IMR-90 (cell line): Measurements from ENCODE around the gene FAAH2. TPM values are rescaled to one million over a fixed set of nuclear protein-coding genes. Genes with fewer than 3 reads are reported as not detected.

Experiments
- ATAC-seq: fragments of 200-7000 bp; cut with Tn5 transposase; 2 replicates; pipeline ENCODE4 v1.9.1; 2020; ENCODE audit warnings: low read depth, mild to moderate bottlenecking, moderate library complexity
- BruUV-seq: library from RNA; stranded (reverse); fragments of 400-500 nt; replicated peaks from 2 replicates; lab custom pipeline; 2021; lab: Mats Ljungman, UMichigan
- CTCF ChIA-PET: fragments of 300-600 bp; formaldehyde crosslinking; extraction: SDS; loops from one replicate; lab custom pipeline; 2021; ENCODE audit warnings: antibody characterized with exemption; lab: Yijun Ruan, JAX
- POLR2A ChIA-PET: fragments of 300-600 bp; sonication (Branson Sonifier 250); formaldehyde crosslinking; loops from one replicate; lab custom pipeline; 2022; ENCODE audit warnings: antibody characterized with exemption; ENCODE audit not compliant: unreplicated experiment; lab: Charles Lee
- DNase-seq: peaks from one replicate; pipeline ENCODE4 v3.0.0; 2013
- H2AFZ ChIP-seq: replicated peaks from 2 replicates; pipeline ENCODE3; 2013; ENCODE audit warnings: low read length, mild to moderate bottlenecking; ENCODE audit not compliant: poor library complexity
- H2AK5ac ChIP-seq: 2 replicates; pipeline ENCODE4 v1.6.1; 2013; ENCODE audit warnings: low read depth, low read length, inconsistent platforms
- H2AK9ac ChIP-seq: replicated peaks from 2 replicates; pipeline ENCODE3; 2013; ENCODE audit warnings: mild to moderate bottlenecking, low read depth, low read length, moderate library complexity; ENCODE audit not compliant: poor library complexity
- H2BK120ac ChIP-seq: 2 replicates; pipeline ENCODE4 v1.6.1; 2013; ENCODE audit warnings: low read depth, low read length, inconsistent platforms
- H2BK15ac ChIP-seq: 3 replicates; pipeline ENCODE4 v1.6.1; 2013; ENCODE audit warnings: low read depth, low read length, inconsistent platforms
- H2BK20ac ChIP-seq: 2 replicates; pipeline ENCODE4 v1.6.1; 2013; ENCODE audit warnings: low read depth, mild to moderate bottlenecking, inconsistent platforms, low read length, moderate library complexity
- H2BK5ac ChIP-seq: 2 replicates; pipeline ENCODE4 v1.6.1; 2013; ENCODE audit warnings: mild to moderate bottlenecking, low read depth, low read length, inconsistent platforms; ENCODE audit not compliant: poor library complexity, severe bottlenecking
- H3K14ac ChIP-seq: replicated peaks from 2 replicates; pipeline ENCODE4 v1.6.1; 2013; ENCODE audit warnings: low read depth, low read length, inconsistent platforms
- H3K18ac ChIP-seq: 2 replicates; pipeline ENCODE4 v1.6.1; 2013; ENCODE audit warnings: low read depth, low read length, control low read depth
- H3K23ac ChIP-seq: 2 replicates; pipeline ENCODE4 v1.6.1; 2013; ENCODE audit warnings: low read depth, low read length, inconsistent platforms
- H3K27ac ChIP-seq: 2 replicates; pipeline ENCODE4 v1.5.1; 2013; ENCODE audit warnings: mild to moderate bottlenecking, control low read depth, low read length; ENCODE audit not compliant: insufficient read depth
- H3K27me3 ChIP-seq: 2 replicates; pipeline ENCODE4 v1.6.1; 2013; ENCODE audit warnings: low read length; ENCODE audit not compliant: control insufficient read depth, insufficient read depth
- H3K36me3 ChIP-seq: 2 replicates; pipeline ENCODE4 v1.6.1; 2013; ENCODE audit warnings: low read length, mixed read lengths; ENCODE audit not compliant: control insufficient read depth, insufficient read depth
- H3K4ac ChIP-seq: 2 replicates; pipeline ENCODE4 v1.6.1; 2013; ENCODE audit warnings: low read depth, low read length, inconsistent platforms
- H3K4me1 ChIP-seq: 2 replicates; pipeline ENCODE4 v1.6.1; 2013; ENCODE audit warnings: low read length, mixed read lengths; ENCODE audit not compliant: control insufficient read depth, insufficient read depth
- H3K4me2 ChIP-seq: 2 replicates; pipeline ENCODE4 v1.6.1; 2013; ENCODE audit warnings: low read depth, mild to moderate bottlenecking, control low read depth, low read length, moderate library complexity
- H3K4me3 ChIP-seq: 2 replicates; pipeline ENCODE4 v1.5.1; 2013; ENCODE audit warnings: low read depth, mild to moderate bottlenecking, control low read depth, low read length, moderate library complexity; ENCODE audit not compliant: insufficient read depth
- H3K56ac ChIP-seq: 2 replicates; pipeline ENCODE4 v1.6.1; 2013; ENCODE audit warnings: low read length, inconsistent platforms; ENCODE audit not compliant: insufficient read depth; ENCODE audit errors: extremely low read depth
- H3K79me1 ChIP-seq, 2 experiments: 2 replicates each; pipeline ENCODE4 v1.6.1; 2013; ENCODE audit warnings: low read length in 2 of 2, inconsistent platforms in 1 of 2, low read depth in 1 of 2
- H3K9ac ChIP-seq: 2 replicates; pipeline ENCODE4 v1.6.1; 2013; ENCODE audit warnings: low read depth, low read length, control low read depth
- H3K9me1 ChIP-seq: 2 replicates; pipeline ENCODE4 v1.6.1; 2013; ENCODE audit warnings: low read length, inconsistent platforms; ENCODE audit not compliant: insufficient read depth
- H3K9me3 ChIP-seq: 2 replicates; pipeline ENCODE4 v1.6.1; 2013; ENCODE audit warnings: low read length; ENCODE audit not compliant: control insufficient read depth, insufficient read depth
- H4K20me1 ChIP-seq: 2 replicates; pipeline ENCODE4 v1.6.1; 2013; ENCODE audit warnings: low read length, inconsistent platforms; ENCODE audit not compliant: insufficient read depth
- H4K5ac ChIP-seq: 2 replicates; pipeline ENCODE4 v1.6.1; 2013; ENCODE audit warnings: mild to moderate bottlenecking, low read depth, low read length, control low read depth
- H4K8ac ChIP-seq, 2 experiments: 2 replicates each; pipeline ENCODE4 v1.6.1; 2013; ENCODE audit warnings: low read depth in 2 of 2, low read length in 2 of 2, control low read depth in 1 of 2, inconsistent platforms in 1 of 2
- H4K91ac ChIP-seq: 2 replicates; pipeline ENCODE4 v1.6.1; 2013; ENCODE audit warnings: low read depth, low read length, inconsistent platforms; ENCODE audit not compliant: insufficient read depth
- BHLHE40 ChIP-seq: fragments of 150-350 bp; IDR thresholded peaks from 2 replicates; pipeline ENCODE4 v1.6.1; 2016; ENCODE audit warnings: mild to moderate bottlenecking, low read depth, low read length
- CEBPB ChIP-seq: IDR thresholded peaks from 2 replicates; pipeline ENCODE4 v1.6.1; 2012; ENCODE audit warnings: low read depth, low read length, improper control_type of control experiment
- CHD1 ChIP-seq: IDR thresholded peaks from 2 replicates; pipeline ENCODE4 v1.6.1; 2012; ENCODE audit warnings: low read depth, low read length, improper control_type of control experiment
- ELK1 ChIP-seq: fragments of 150-350 bp; IDR thresholded peaks from 2 replicates; pipeline ENCODE4 v1.6.1; 2016; ENCODE audit warnings: low read depth, mild to moderate bottlenecking, low read length, moderate library complexity, borderline replicate concordance
- FOS ChIP-seq: fragments of 150-350 bp; IDR thresholded peaks from 2 replicates; pipeline ENCODE4 v1.6.1; 2016; ENCODE audit warnings: low read depth, low read length
- MAFK ChIP-seq: IDR thresholded peaks from 2 replicates; pipeline ENCODE4 v1.6.1; 2012; ENCODE audit warnings: low read depth, low read length, improper control_type of control experiment
- MAZ ChIP-seq: IDR thresholded peaks from 2 replicates; pipeline ENCODE4 v1.6.1; 2012; ENCODE audit warnings: low read depth, mild to moderate bottlenecking, low read length, improper control_type of control experiment, moderate library complexity, borderline replicate concordance
- MXI1 ChIP-seq: IDR thresholded peaks from 2 replicates; pipeline ENCODE4 v1.6.1; 2012; ENCODE audit warnings: low read depth, mild to moderate bottlenecking, low read length, moderate library complexity, borderline replicate concordance
- NFE2L2 ChIP-seq: fragments of 150-350 bp; IDR thresholded peaks from 2 replicates; pipeline ENCODE4 v1.6.1; 2016; ENCODE audit warnings: low read depth, mild to moderate bottlenecking, low read length
- POLR2A ChIP-seq: IDR thresholded peaks from 2 replicates; pipeline ENCODE4 v1.6.1; 2012; ENCODE audit warnings: mild to moderate bottlenecking, low read depth, low read length
- RAD21 ChIP-seq: IDR thresholded peaks from 2 replicates; pipeline ENCODE4 v1.6.1; 2012; ENCODE audit warnings: low read length, improper control_type of control experiment
- RCOR1 ChIP-seq: IDR thresholded peaks from 2 replicates; pipeline ENCODE4 v1.6.1; 2012; ENCODE audit warnings: mild to moderate bottlenecking, low read length, improper control_type of control experiment; ENCODE audit not compliant: insufficient replicate concordance
- RFX5 ChIP-seq: IDR thresholded peaks from 2 replicates; pipeline ENCODE4 v1.8.0; 2012; ENCODE audit warnings: low read depth, mild to moderate bottlenecking, low read length, moderate library complexity
- SMC3 ChIP-seq: fragments of 150-350 bp; IDR thresholded peaks from 2 replicates; pipeline ENCODE4 v1.6.1; 2016; ENCODE audit warnings: low read depth, mild to moderate bottlenecking, antibody characterized with exemption, low read length, moderate library complexity
- WGBS, 2 experiments: methylation state at CpG; one replicate each; pipeline versions ENCODE4 v1.1.5 to v1.1.7; 2013; ENCODE audit warnings: missing lambda C conversion rate in 2 of 2; ENCODE audit not compliant: insufficient read length in 1 of 2; ENCODE audit errors: extremely low coverage in 2 of 2; 5-methylcytosine and 5-hydroxymethylcytosine counted together
- dilution Hi-C: fragments of 300-500 bp; cut with HindIII; formaldehyde crosslinking; loops from one replicate; pipeline ENCODE4 v1.14.3; 2018; ENCODE audit warnings: low sequenced_read_pairs; ENCODE audit not compliant: unreplicated experiment
- in situ Hi-C: fragments of 300-500 bp; cut with MboI; formaldehyde crosslinking; loops from 3 replicates; pipeline ENCODE4 v1.14.3; 2019; ENCODE audit warnings: low sequenced_read_pairs, inconsistent platforms, mixed read lengths
- intact Hi-C: fragments of 100-400 bp; cut with micrococcal nuclease; formaldehyde crosslinking; loops from 2 replicates; pipeline ENCODE4 v1.10.0; 2022
- polyA plus RNA-seq, 3 experiments: library from polyadenylated mRNA; depleted of rRNA; stranded (reverse); fragments of >200 nt; gene quantifications; 2 replicates each; pipeline ENCODE4 v1.2.3, GENCODE V29; 2012; ENCODE audit warnings: low replicate concordance in 1 of 3
- total RNA-seq: library from RNA; depleted of rRNA; stranded (reverse); fragments of >200 nt; gene quantifications from 2 replicates; pipeline ENCODE4 v1.2.3, GENCODE V29; 2012
- TF ChIP-seq, protein P1 (sequence below): conservative IDR thresholded peaks from 2 replicates; pipeline ENCODE4 v1.5.1; 2012; ENCODE audit warnings: mild to moderate bottlenecking, low read depth, low read length, improper control_type of control experiment
- TF ChIP-seq, protein P2 (sequence below): fragments of 150-350 bp; IDR thresholded peaks from 2 replicates; pipeline ENCODE4 v1.6.1; 2017; ENCODE audit warnings: mild to moderate bottlenecking, antibody characterized with exemption, low read length, low read depth

FAAH2 gene
- total and polyA plus RNA-seq, 2 of the 4 experiments (the other 2 are of a cell fraction): not detected

DNA sequence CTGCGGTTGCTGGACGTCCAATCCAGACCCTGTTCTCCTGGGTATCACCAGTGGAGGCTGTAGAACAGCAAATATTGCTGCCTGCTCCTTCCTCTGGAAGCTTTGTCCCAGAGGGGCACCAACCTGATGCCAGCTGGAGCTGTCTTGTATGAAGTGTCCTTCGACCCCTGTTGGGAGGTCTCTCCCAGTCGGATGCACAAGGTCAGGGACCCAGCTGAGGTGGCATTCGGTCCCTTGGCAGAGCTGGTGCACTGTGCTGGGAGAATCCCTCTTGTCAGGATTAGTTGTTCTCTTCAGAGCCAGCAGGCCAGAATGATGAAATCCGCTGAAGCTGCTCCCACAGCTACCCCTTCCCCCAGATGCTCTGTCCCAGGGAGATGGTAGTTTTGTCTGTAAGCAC, 195.0 kb downstream of the FAAH2 start:
- no TSS peak for BruUV-seq
- H4K20me1 ChIP-seq: no peaks in the 10 kb centered on the region
- H2BK5ac ChIP-seq: no peak overlapping the region
- no peak overlapping the region for H2AK9ac ChIP-seq
- H2BK120ac ChIP-seq: no peak overlapping the region
- H3K23ac ChIP-seq: no peak overlapping the region
- dilution Hi-C loops: no loop called here
- peaks cover 5% of the 10 kb centered on the region; the same call in 1 of the 2 replicates for H3K9me3 ChIP-seq
- no peaks in the 10 kb centered on the region for H3K4me1 ChIP-seq
- H3K14ac ChIP-seq: no peak overlapping the region
- DNase-seq (no peak), ATAC-seq (no peak)
- H3K36me3 ChIP-seq: no peaks in the 10 kb centered on the region
- no peak overlapping the region for H4K91ac ChIP-seq
- no peak overlapping the region for H4K5ac ChIP-seq
- TF ChIP-seq NFE2L2: no peak
- no peak for TF ChIP-seq MAFK
- TF ChIP-seq, protein P1, sequence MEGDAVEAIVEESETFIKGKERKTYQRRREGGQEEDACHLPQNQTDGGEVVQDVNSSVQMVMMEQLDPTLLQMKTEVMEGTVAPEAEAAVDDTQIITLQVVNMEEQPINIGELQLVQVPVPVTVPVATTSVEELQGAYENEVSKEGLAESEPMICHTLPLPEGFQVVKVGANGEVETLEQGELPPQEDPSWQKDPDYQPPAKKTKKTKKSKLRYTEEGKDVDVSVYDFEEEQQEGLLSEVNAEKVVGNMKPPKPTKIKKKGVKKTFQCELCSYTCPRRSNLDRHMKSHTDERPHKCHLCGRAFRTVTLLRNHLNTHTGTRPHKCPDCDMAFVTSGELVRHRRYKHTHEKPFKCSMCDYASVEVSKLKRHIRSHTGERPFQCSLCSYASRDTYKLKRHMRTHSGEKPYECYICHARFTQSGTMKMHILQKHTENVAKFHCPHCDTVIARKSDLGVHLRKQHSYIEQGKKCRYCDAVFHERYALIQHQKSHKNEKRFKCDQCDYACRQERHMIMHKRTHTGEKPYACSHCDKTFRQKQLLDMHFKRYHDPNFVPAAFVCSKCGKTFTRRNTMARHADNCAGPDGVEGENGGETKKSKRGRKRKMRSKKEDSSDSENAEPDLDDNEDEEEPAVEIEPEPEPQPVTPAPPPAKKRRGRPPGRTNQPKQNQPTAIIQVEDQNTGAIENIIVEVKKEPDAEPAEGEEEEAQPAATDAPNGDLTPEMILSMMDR: no peak
- TF ChIP-seq RFX5: no peak
- TF ChIP-seq, protein P2, sequence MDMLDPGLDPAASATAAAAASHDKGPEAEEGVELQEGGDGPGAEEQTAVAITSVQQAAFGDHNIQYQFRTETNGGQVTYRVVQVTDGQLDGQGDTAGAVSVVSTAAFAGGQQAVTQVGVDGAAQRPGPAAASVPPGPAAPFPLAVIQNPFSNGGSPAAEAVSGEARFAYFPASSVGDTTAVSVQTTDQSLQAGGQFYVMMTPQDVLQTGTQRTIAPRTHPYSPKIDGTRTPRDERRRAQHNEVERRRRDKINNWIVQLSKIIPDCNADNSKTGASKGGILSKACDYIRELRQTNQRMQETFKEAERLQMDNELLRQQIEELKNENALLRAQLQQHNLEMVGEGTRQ: no peak
- no peak for TF ChIP-seq SMC3
- no peak for TF ChIP-seq RAD21
- TF ChIP-seq MXI1: no peak
- no peak for TF ChIP-seq BHLHE40
- TF ChIP-seq FOS: no peak
- TF ChIP-seq CHD1: no peak
- TF ChIP-seq MAZ: no peak
- no peak for TF ChIP-seq ELK1
- no peak for TF ChIP-seq CEBPB
- no peak for TF ChIP-seq POLR2A
- TF ChIP-seq RCOR1: no peak
- no CpG with 5 or more reads among the region's 6 CpGs for WGBS, 2 experiments
- H4K8ac ChIP-seq: no peak overlapping the region
- intact Hi-C loops: no loop called here
- in situ Hi-C loops: no loop called here
- no peak overlapping the region for H2BK15ac ChIP-seq
- no peak overlapping the region for H3K4ac ChIP-seq
- H3K9me1 ChIP-seq: no peaks in the 10 kb centered on the region
- ChIA-PET POLR2A (no interaction called here), CTCF (no interaction called here)
- H2AK5ac ChIP-seq: no peak overlapping the region
- no peak overlapping the region for H2BK20ac ChIP-seq
- H3K27ac ChIP-seq: no peak overlapping the region
- H3K27me3 ChIP-seq: no peaks in the 10 kb centered on the region
- H3K4me2 ChIP-seq: no peak overlapping the region
- H2AFZ ChIP-seq: no peak overlapping the region
- H3K9ac ChIP-seq: no peak overlapping the region
- H3K79me1 ChIP-seq: no peaks in the 10 kb centered on the region
- H3K18ac ChIP-seq: no peak overlapping the region
- no peak overlapping the region for H3K4me3 ChIP-seq
- no peak overlapping the region for H3K56ac ChIP-seq
